ENCODE measurements around the gene PRKRIP1.

The PRKRIP1 gene

GRCh38 chr7:102431617-102432298 is 35.6 kb downstream of the PRKRIP1 start:
- Histone ChIP-seq H3K4me1 (ENCODE audit: insufficient read depth, low read length, severe bottlenecking) (peaks cover 77% of the 10 kb centered on the region), H3K36me3 (ENCODE audit: insufficient read depth, low read length) (peaks cover 38% of the 10 kb centered on the region), H3K9me2 (ENCODE audit: low read depth, low read length) (no peaks in the 10 kb centered on the region), H3K79me2 (ENCODE audit: insufficient read depth, low read length) (peaks cover 30% of the 10 kb centered on the region), H3F3A (ENCODE audit: insufficient read depth, low read length) (peaks cover 15% of the 10 kb centered on the region), H3K27ac (ENCODE audit: low read depth, low read length, poor library complexity, severe bottlenecking) (peak overlapping the region; percentile 98), H3K4me2 (ENCODE audit: low read length) (peak overlapping the region; percentile 86), H4K20me1 (ENCODE audit: insufficient read depth, low read length) (no peaks in the 10 kb centered on the region), H3K9ac (ENCODE audit: low read length) (peak overlapping the region; percentile 85), H3K27me3 (ENCODE audit: insufficient read depth, low read length) (no peaks in the 10 kb centered on the region), H3K9me3 (ENCODE audit: low read length) (no peaks in the 10 kb centered on the region), H3K4me3 (ENCODE audit: low read depth, low read length, poor library complexity, severe bottlenecking) (peak overlapping the region; percentile 72), H2AFZ (ENCODE audit: low read length) (no peak overlapping the region)
- no peak for TF ChIP-seq CTCF (IDR thresholded peaks at IDR 0.05; ENCODE audit: low read length)
- TF ChIP-seq EZH2 (IDR thresholded peaks at IDR 0.05; ENCODE audit: borderline replicate concordance, low read length) = no peak

GRCh38 chr7:102432442-102433218 is 36.5 kb downstream of the PRKRIP1 start:
- Histone ChIP-seq H3K9me2 (ENCODE audit: low read depth, low read length) (no peaks in the 10 kb centered on the region), H3K27me3 (ENCODE audit: insufficient read depth, low read length) (no peaks in the 10 kb centered on the region), H4K20me1 (ENCODE audit: insufficient read depth, low read length) (no peaks in the 10 kb centered on the region), H3K9me3 (ENCODE audit: low read length) (no peaks in the 10 kb centered on the region), H3F3A (ENCODE audit: insufficient read depth, low read length) (peaks cover 15% of the 10 kb centered on the region), H2AFZ (ENCODE audit: low read length) (no peak overlapping the region), H3K79me2 (ENCODE audit: insufficient read depth, low read length) (peaks cover 30% of the 10 kb centered on the region), H3K27ac (ENCODE audit: low read depth, low read length, poor library complexity, severe bottlenecking) (peak overlapping the region; percentile 98), H3K4me2 (ENCODE audit: low read length) (peak overlapping the region; percentile 86), H3K4me1 (ENCODE audit: insufficient read depth, low read length, severe bottlenecking) (peaks cover 69% of the 10 kb centered on the region), H3K4me3 (ENCODE audit: low read depth, low read length, poor library complexity, severe bottlenecking) (peak overlapping the region; percentile 72), H3K36me3 (ENCODE audit: insufficient read depth, low read length) (peaks cover 38% of the 10 kb centered on the region), H3K9ac (ENCODE audit: low read length) (peak overlapping the region; percentile 85)
- TF ChIP-seq CTCF (IDR thresholded peaks at IDR 0.05; ENCODE audit: low read length) (no peak), EZH2 (IDR thresholded peaks at IDR 0.05; ENCODE audit: borderline replicate concordance, low read length) (no peak)

GRCh38 chr7:102433219-102434038 is 37.3 kb downstream of the PRKRIP1 start, which contains the start of gene ORAI2:
Gene ORAI2 (plus strand): TSS chr7:102433575. CDS start chr7:102438957, 5,382 bp downstream.
- H3K36me3 ChIP-seq (ENCODE audit: insufficient read depth, low read length) = peaks cover 38% of the 10 kb centered on the region

More at GRCh38 chr7:102433219-102434038, 37.3 kb downstream of the PRKRIP1 start, which contains the start of gene ORAI2:
- Histone ChIP-seq H3F3A (ENCODE audit: insufficient read depth, low read length) (peaks cover 15% of the 10 kb centered on the region), H3K27me3 (ENCODE audit: insufficient read depth, low read length) (no peaks in the 10 kb centered on the region), H3K79me2 (ENCODE audit: insufficient read depth, low read length) (peaks cover 30% of the 10 kb centered on the region), H3K9me2 (ENCODE audit: low read depth, low read length) (no peaks in the 10 kb centered on the region), H2AFZ (ENCODE audit: low read length) (no peak within 1 kb of the TSS), H3K9me3 (ENCODE audit: low read length) (no peaks in the 10 kb centered on the region), H3K27ac (ENCODE audit: low read depth, low read length, poor library complexity, severe bottlenecking) (peak within 1 kb of the TSS; percentile 98), H3K4me1 (ENCODE audit: insufficient read depth, low read length, severe bottlenecking) (peaks cover 68% of the 10 kb centered on the region), H3K4me3 (ENCODE audit: low read depth, low read length, poor library complexity, severe bottlenecking) (peak within 1 kb of the TSS; percentile 72), H4K20me1 (ENCODE audit: insufficient read depth, low read length) (no peaks in the 10 kb centered on the region), H3K9ac (ENCODE audit: low read length) (peak within 1 kb of the TSS; percentile 99), H3K4me2 (ENCODE audit: low read length) (peak within 1 kb of the TSS; percentile 93)
- TF ChIP-seq CTCF (IDR thresholded peaks at IDR 0.05; ENCODE audit: low read length) (no peak), EZH2 (IDR thresholded peaks at IDR 0.05; ENCODE audit: borderline replicate concordance, low read length) (no peak)
